Measurements from ENCODE around the gene RAB44. TPM values are rescaled to one million over a fixed set of nuclear protein-coding genes. Genes with fewer than 3 reads are reported as not detected.

RAB44 gene
- total and polyA plus RNA-seq, 2 of the 13 experiments (the other 11 are each of a cell fraction or from before 2014, with no cell fraction given) = not detected

DNA sequence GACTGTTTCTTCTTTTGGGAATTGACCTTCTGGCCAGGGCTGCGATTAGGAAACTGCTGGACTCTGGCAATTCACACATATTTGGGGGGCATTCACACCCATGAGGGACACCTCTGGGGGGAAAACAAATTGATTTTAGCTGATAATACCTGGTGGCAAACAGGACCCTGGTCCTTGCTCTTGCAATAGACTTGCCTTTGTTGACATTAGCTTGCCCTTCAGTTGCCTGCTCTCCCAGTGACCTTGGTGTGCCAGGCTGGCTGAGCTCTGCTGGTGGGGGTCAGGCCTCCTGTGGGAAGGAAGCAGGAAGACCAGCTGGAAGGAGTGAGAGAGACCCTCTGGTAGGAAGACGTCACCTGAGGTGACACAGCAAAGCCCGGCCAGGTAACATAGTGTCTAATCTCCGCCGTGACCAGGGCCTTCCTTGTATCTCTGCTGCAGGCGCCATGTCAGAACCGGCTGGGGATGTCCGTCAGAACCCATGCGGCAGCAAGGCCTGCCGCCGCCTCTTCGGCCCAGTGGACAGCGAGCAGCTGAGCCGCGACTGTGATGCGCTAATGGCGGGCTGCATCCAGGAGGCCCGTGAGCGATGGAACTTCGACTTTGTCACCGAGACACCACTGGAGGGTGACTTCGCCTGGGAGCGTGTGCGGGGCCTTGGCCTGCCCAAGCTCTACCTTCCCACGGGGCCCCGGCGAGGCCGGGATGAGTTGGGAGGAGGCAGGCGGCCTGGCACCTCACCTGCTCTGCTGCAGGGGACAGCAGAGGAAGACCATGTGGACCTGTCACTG is 13.8 kb upstream of the RAB44 start (continued):
- TF ChIP-seq RNF219 (CRISPR knock-in tag; IDR thresholded peaks at IDR 0.05) (no peak), ZNF225 (CRISPR knock-in tag; IDR thresholded peaks at IDR 0.05) (no peak; the same call in 1 of the 2 replicates), JUN (CRISPR knock-in tag; IDR thresholded peaks at IDR 0.05) (peak; percentile 78; the same call in 1 of the 2 replicates), SNRNP70 (IDR thresholded peaks at IDR 0.05; ENCODE audit: low read depth, low read length) (no peak), SKI (IDR thresholded peaks at IDR 0.05; ENCODE audit: partially characterized antibody) (peak; percentile 87), ZNF343 (CRISPR knock-in tag; IDR thresholded peaks at IDR 0.05) (peak; percentile 95), SMARCC2 (IDR thresholded peaks at IDR 0.05) (no peak), KLF16 (CRISPR knock-in tag; IDR thresholded peaks at IDR 0.05) (peak in 1 of 2 experiments; percentile 61; a peak in 1 of 4 replicates), ZNF567 (CRISPR knock-in tag; IDR thresholded peaks at IDR 0.05; ENCODE audit: borderline replicate concordance) (no peak), AHR (CRISPR knock-in tag; IDR thresholded peaks at IDR 0.05) (no peak), FOXK1 (CRISPR knock-in tag; IDR thresholded peaks at IDR 0.05; ENCODE audit: borderline replicate concordance, low read depth) (peak; percentile 75; the same call in 1 of the 2 replicates), SP140L (CRISPR knock-in tag; IDR thresholded peaks at IDR 0.05; ENCODE audit: borderline replicate concordance) (no peak), ZNF724P (CRISPR knock-in tag; IDR thresholded peaks at IDR 0.05; ENCODE audit: borderline replicate concordance) (peak; percentile 99), PAX8 (CRISPR knock-in tag; IDR thresholded peaks at IDR 0.05; ENCODE audit: borderline replicate concordance) (0 out of 2 replicates have a peak, but pooled peaks have one; percentile 84), ZNF136 (CRISPR knock-in tag; IDR thresholded peaks at IDR 0.05; ENCODE audit: low read depth) (no peak; the same call in 1 of the 2 replicates)
- TF ChIP-seq, protein P1, sequence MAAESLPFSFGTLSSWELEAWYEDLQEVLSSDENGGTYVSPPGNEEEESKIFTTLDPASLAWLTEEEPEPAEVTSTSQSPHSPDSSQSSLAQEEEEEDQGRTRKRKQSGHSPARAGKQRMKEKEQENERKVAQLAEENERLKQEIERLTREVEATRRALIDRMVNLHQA (CRISPR knock-in tag; IDR thresholded peaks at IDR 0.05) = no peak
- TF ChIP-seq, protein P2, sequence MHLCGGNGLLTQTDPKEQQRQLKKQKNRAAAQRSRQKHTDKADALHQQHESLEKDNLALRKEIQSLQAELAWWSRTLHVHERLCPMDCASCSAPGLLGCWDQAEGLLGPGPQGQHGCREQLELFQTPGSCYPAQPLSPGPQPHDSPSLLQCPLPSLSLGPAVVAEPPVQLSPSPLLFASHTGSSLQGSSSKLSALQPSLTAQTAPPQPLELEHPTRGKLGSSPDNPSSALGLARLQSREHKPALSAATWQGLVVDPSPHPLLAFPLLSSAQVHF (CRISPR knock-in tag; IDR thresholded peaks at IDR 0.05) = peak; percentile 72; the same call in 1 of the 2 replicates
- TF ChIP-seq, protein P3, sequence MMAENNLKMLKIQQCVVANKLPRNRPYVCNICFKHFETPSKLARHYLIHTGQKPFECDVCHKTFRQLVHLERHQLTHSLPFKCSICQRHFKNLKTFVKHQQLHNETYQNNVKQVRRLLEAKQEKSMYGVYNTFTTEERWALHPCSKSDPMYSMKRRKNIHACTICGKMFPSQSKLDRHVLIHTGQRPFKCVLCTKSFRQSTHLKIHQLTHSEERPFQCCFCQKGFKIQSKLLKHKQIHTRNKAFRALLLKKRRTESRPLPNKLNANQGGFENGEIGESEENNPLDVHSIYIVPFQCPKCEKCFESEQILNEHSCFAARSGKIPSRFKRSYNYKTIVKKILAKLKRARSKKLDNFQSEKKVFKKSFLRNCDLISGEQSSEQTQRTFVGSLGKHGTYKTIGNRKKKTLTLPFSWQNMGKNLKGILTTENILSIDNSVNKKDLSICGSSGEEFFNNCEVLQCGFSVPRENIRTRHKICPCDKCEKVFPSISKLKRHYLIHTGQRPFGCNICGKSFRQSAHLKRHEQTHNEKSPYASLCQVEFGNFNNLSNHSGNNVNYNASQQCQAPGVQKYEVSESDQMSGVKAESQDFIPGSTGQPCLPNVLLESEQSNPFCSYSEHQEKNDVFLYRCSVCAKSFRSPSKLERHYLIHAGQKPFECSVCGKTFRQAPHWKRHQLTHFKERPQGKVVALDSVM (CRISPR knock-in tag; IDR thresholded peaks at IDR 0.05) = no peak
- TF ChIP-seq, protein P4, sequence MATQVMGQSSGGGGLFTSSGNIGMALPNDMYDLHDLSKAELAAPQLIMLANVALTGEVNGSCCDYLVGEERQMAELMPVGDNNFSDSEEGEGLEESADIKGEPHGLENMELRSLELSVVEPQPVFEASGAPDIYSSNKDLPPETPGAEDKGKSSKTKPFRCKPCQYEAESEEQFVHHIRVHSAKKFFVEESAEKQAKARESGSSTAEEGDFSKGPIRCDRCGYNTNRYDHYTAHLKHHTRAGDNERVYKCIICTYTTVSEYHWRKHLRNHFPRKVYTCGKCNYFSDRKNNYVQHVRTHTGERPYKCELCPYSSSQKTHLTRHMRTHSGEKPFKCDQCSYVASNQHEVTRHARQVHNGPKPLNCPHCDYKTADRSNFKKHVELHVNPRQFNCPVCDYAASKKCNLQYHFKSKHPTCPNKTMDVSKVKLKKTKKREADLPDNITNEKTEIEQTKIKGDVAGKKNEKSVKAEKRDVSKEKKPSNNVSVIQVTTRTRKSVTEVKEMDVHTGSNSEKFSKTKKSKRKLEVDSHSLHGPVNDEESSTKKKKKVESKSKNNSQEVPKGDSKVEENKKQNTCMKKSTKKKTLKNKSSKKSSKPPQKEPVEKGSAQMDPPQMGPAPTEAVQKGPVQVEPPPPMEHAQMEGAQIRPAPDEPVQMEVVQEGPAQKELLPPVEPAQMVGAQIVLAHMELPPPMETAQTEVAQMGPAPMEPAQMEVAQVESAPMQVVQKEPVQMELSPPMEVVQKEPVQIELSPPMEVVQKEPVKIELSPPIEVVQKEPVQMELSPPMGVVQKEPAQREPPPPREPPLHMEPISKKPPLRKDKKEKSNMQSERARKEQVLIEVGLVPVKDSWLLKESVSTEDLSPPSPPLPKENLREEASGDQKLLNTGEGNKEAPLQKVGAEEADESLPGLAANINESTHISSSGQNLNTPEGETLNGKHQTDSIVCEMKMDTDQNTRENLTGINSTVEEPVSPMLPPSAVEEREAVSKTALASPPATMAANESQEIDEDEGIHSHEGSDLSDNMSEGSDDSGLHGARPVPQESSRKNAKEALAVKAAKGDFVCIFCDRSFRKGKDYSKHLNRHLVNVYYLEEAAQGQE (IDR thresholded peaks at IDR 0.05; ENCODE audit: borderline replicate concordance in 1 of 2, low read depth in 1 of 2, low read length in 2 of 2) = peak in 1 of 2 experiments; percentile 85; a peak in 2 of 4 replicates
